ENCODE measurements around the gene EML2. TPM values are rescaled to one million over a fixed set of nuclear protein-coding genes. Genes with fewer than 3 reads are reported as not detected.
A peak's percentile ranks its signal among the peaks of the same experiment; 100 is the strongest.

The EML2 gene
- total RNA-seq, 4 donors from 2014 or later, result 3.0 to 6.7 (median 4.8) TPM

- TF ChIP-seq POLR2A (IDR thresholded peaks at IDR 0.05) (no peak), CTCF (IDR thresholded peaks at IDR 0.05 in 4 of 5, conservative IDR thresholded peaks at IDR 0.05 in 1 of 5) (peak; percentile 58 to 92 (median 85))
- H3K9me3 ChIP-seq, result no peaks in the 10 kb centered on the region
- DNase-seq (peak; percentile 19 to 53), ATAC-seq (peak; percentile 77 to 78)
- H3K27ac ChIP-seq, result peak overlapping the region; percentile 30 to 58 (median 38)
- peak overlapping the region in 3 of 4 donors; percentile 11 to 18 (median 15) for H3K4me3 ChIP-seq
- peaks cover 7 to 11% (median 10%) of the 10 kb centered on the region in 3 donors for H3K27me3 ChIP-seq
- intact Hi-C loops (cut with DNase I; ENCODE audit: low total_unique reads) (loop anchor here (1.0 kb wide), 1 partner anchor 35 kb away; no protein-coding TSS in a partner anchor), in situ Hi-C loops (cut with MboI; ENCODE audit: low sequenced_read_pairs in 4 of 4) (loop anchor here in 1 of 4 donors (5.0 kb wide), 1 partner anchor 35 kb away; no protein-coding TSS in a partner anchor)
- H3K4me1 ChIP-seq, result peaks cover 4 to 5% of the 10 kb centered on the region in 2 donors
- H3K36me3 ChIP-seq, result no peaks in the 10 kb centered on the region
Observed at GRCh38 chr19:45607071-45608029, 31.8 kb downstream of the EML2 start.

GRCh38 chr19:45601524-45602374, 37.4 kb downstream of the EML2 start, which contains the start of gene GPR4:
GPR4 (minus strand) TSS chr19:45602212; CDS start chr19:45591866, 10,346 bp downstream.
- Histone ChIP-seq H3K4me1 (peaks cover 0 to 4% of the 10 kb centered on the region in 2 donors), H3K9me3 (no peaks in the 10 kb centered on the region), H3K27me3 (peaks cover 61 to 65% (median 61%) of the 10 kb centered on the region in 3 donors), H3K4me3 (peak within 1 kb of the TSS; percentile 29 to 58 (median 52)), H3K27ac (peak within 1 kb of the TSS; percentile 69 to 76 (median 72)), H3K36me3 (no peaks in the 10 kb centered on the region)
- intact Hi-C loops (cut with DNase I; ENCODE audit: low total_unique reads) (no loop called here), in situ Hi-C loops (cut with MboI; ENCODE audit: low sequenced_read_pairs in 4 of 4) (no loop called here)
- DNase-seq (no peak), ATAC-seq (no peak)
- TF ChIP-seq CTCF (IDR thresholded peaks at IDR 0.05 in 4 of 5, conservative IDR thresholded peaks at IDR 0.05 in 1 of 5) (no peak), POLR2A (IDR thresholded peaks at IDR 0.05) (peak in 1 of 2 donors; percentile 56)

- DNase-seq, result no peak
- H3K4me1 ChIP-seq, result peaks cover 0 to 4% of the 10 kb centered on the region in 2 donors
- H3K27ac ChIP-seq, result peak overlapping the region; percentile 69 to 76 (median 72)
- intact Hi-C loops (cut with DNase I; ENCODE audit: low total_unique reads) (no loop called here), in situ Hi-C loops (cut with MboI; ENCODE audit: low sequenced_read_pairs in 4 of 4) (no loop called here)
- TF ChIP-seq POLR2A (IDR thresholded peaks at IDR 0.05) (no peak), CTCF (IDR thresholded peaks at IDR 0.05 in 4 of 5, conservative IDR thresholded peaks at IDR 0.05 in 1 of 5) (no peak)
- H3K27me3 ChIP-seq, result peaks cover 61 to 71% (median 61%) of the 10 kb centered on the region in 3 donors
- H3K9me3 ChIP-seq, result no peaks in the 10 kb centered on the region
- no peak for ATAC-seq
- H3K4me3 ChIP-seq, result peak overlapping the region; percentile 29 to 58 (median 52)
- H3K36me3 ChIP-seq, result no peaks in the 10 kb centered on the region
Observed at GRCh38 chr19:45601115-45601514, 38.1 kb downstream of the EML2 start.

- ATAC-seq (no peak), DNase-seq (no peak)
- peak overlapping the region in 3 of 4 donors; percentile 49 to 58 (median 56) for H3K4me3 ChIP-seq
- H3K4me1 ChIP-seq, result peaks cover 0 to 4% of the 10 kb centered on the region in 2 donors
- intact Hi-C loops (cut with DNase I; ENCODE audit: low total_unique reads) (no loop called here), in situ Hi-C loops (cut with MboI; ENCODE audit: low sequenced_read_pairs in 4 of 4) (no loop called here)
- no peak for TF ChIP-seq CTCF (IDR thresholded peaks at IDR 0.05 in 4 of 5, conservative IDR thresholded peaks at IDR 0.05 in 1 of 5)
- no peak for TF ChIP-seq POLR2A (IDR thresholded peaks at IDR 0.05)
- no peaks in the 10 kb centered on the region for H3K36me3 ChIP-seq
- H3K27me3 ChIP-seq, result peaks cover 61 to 78% (median 61%) of the 10 kb centered on the region in 3 donors
- no peaks in the 10 kb centered on the region for H3K9me3 ChIP-seq
- peak overlapping the region; percentile 69 to 76 (median 72) for H3K27ac ChIP-seq
Observed at GRCh38 chr19:45600340-45600885, 38.8 kb downstream of the EML2 start.
